Stimulated activated CD8-positive, alpha-beta memory T cell treated with anti-CD3 and anti-CD28 coated beads, Interleukin-7, amount 100 ng/mL, for 24 hours (primary cell): ENCODE results near the gene SLC37A2.

Experiments used
- DNase-seq: peaks from one replicate; pipeline ENCODE4 v3.0.0-alpha.2; 2020; ENCODE audit warnings: low read depth

The SLC37A2 gene

DNA sequence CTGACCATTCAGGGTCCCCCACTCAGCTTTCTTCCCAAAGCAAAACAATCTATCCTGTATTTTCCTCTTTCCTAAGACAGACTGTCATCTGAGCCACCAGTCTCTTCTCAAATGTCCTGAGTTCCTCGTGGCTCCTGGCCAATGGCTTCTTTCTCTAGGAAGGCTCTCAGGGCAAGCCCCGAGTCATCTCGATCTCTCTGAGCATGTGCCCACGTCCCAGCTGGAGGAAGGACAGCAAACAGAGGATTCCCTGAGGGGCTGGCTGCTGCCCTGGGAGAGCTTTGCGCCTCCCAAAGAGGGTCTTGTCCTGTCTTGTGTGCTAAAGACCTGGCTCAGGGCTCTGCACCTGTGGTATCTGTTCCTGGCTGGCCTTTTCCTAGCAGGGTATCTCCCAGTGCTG, 8.3 kb downstream of the SLC37A2 start:
- no peak for DNase-seq

DNA sequence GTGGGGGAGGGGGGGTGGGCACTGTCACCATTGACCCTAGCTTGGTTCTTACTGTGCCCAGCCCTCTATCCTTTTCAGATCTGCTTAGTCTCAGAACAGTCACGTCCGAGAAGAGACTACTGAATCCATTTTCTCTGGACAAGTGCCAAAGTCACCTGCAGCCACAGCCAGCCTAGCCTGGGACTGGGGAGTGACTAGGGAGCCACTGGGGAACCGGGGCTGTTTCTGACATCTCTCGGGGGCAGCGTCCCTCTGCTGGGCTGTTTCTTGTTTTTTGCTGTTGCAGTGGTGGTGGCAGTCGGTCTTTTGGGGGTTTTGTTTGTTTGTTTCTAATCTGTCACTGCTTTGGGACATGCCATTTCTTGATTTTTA, 8.7 kb downstream of the SLC37A2 start:
- DNase-seq, result no peak

DNA sequence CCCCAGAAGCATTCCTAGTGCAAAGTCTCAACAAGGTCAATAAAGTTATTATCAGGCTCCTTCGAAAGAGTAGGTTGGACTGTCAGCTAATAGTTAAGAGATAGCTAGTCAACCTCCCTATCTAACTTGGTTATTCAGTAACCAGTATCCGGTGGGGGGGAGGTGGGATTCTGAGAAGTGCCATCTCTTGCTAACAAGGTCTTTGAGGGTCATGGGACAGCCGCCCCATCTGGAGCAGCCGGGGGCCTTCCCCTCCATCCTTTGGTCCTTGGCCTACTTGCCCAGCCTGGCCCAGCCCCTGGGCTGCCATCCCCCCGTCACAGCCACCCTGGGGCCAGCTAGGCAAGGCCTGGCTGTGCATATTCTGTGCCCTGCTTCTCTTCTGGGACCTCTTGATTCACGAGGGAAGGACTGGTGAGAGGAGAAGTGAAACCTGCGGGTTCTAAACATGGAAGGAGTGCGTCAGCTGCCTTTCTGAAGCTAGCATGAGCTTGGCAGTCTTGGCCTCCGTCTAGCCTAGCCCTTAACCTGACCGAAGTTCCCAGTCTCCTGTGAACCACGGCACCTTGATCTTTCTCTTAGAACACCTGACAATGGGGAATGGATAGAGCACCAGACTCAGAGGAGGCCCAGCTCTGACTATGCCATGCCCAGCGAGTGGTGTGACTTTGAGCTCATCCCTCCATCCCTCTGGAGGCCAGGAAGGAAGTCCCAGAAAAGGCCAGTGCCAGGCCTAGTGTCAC, 9.3 kb downstream of the SLC37A2 start:
- no peak for DNase-seq

DNA sequence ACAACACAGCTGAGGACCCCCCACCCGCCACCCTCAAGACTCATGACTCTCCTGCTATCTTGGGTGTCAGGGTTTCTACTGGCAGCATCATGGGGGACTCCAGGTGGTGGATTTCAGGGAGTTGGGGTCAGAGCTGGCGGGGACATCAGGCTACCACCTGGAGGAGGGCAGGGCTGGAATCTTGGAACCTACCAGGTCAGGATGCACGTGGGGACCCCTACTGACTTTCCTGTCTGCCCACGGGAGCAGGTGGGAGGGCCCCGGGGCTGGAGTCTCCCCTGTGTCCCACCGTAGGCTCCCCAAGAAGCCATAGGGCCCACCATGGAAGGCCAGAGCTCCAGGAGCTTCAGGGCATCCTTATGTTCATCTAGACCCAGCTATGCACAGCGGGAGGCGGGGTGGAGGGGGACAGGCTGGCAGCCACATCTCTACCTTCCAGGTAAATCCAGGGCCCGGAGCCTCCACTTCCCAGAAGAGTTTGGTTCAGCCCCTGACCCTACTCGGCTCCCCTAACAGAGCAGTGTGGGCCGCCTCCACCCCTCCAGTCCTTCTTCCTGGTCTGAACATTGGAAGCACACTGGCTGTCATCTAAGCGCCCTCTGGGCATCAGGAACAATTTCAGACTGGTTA, 10.0 kb downstream of the SLC37A2 start:
- DNase-seq, result no peak

DNA sequence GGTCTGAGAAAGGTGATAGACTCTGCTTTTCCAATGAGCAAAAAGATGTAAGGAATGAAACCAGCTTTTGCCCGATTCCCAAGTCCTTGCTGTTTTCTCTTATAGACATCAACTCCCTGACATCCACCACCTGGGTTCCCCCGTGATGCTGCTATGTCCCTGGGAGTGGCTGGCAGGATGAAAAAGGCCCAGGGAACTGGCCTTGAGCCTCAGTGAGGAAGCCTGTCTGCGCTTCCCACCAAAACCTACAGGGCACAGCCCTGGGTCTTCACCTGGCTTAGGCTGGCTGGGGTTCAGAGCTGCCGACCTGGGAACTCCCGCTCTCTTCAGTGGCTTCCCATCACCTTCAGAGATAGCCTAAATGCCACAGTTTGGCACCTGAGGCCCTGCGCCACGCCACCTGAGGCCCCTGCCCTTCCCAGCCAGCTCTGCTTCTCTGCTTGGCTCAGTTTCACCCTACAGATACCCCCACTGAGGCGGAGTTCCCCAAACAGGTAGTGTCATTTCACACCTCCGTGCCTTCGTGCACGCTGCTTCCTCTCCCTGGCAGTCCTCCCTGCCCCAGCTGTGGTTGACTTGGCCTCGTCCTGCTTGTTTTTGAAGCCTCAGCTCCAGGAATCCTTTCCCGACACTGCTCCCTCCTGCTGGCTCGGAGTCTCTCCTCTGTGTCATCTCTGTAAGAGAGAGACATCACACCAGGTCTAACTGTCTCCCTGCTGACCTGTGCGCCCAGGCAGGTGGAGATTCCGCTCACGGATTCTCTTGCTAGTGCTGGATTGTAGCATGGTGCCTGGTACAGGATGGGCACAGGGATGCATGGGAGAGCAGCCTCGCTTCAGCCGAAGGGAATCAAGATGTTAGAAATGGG, 10.7 kb downstream of the SLC37A2 start:
- DNase-seq, result no peak

DNA sequence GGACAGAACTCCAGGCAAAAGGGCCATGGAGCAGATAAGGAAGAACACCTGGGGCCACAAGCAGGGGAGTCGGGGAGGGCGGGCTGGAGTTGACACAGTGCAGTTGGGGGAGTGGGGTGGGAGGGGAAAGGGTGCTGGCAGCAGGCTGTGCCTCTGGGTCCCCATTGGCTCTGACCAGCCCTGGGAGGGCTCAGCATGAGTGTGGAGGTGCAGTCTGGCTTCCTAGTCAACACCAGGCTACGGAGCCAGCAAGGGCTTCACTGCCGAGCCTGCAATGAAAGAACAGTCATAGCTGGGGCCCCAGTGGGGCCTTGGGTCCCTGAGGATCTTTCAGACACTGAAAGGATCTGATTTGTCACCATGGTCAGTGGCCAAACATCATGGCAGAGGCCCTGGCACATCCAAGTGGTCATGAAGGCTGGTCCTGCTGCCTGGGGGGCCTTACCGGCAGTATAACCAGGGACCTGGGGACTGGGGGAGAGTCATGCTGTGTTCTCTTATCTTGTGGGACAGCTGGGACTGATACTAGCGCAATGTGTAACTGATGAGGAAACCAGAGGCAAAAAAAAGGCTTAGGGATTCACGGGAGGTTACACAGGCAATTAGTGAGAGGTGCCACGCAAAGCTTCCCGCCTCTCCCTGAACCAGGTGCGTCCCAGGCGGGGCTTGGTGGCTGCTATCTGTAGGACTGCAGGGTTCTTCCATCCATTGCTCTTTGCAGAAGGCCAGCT, 11.6 kb downstream of the SLC37A2 start:
- no peak for DNase-seq

DNA sequence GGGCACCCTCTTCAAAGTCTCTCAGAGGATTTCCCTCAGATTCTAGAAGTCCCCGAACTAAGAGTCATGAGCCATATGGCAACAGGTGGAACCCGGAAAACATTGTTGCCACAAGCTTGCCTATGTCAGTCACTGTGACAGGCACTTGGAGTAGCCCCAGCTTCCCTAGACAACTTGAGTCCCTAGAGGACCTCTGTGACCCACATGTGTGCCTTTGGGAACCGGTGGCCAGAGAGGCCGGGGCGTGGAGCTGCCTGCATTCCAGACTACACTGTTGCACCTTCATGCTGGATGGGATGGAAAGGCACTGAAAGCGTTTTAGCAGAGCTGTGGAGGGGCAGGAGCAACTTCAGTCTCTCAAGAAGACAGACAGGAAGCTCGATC, 12.1 kb downstream of the SLC37A2 start:
- no peak for DNase-seq

DNA sequence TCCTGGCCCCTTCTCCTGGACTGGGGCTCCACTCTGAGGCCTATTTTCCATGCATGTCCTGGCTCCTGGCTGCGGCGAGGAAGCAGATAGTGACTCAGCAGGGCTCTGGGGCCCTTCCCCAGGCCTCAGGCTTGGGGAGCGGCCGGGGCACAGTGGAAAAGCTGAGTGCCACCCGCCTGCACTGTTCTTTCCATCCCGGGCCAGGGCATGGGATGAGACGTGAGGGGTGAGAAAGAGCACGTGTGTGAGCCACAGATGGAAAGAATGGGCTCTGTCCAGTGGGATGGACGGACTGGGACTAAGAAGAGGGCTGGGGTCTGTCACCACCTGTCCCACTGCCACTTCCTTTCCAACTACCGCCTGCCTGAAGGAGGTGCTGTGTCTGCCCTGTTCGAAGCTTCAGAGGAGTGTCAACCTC, 12.8 kb downstream of the SLC37A2 start:
- no peak for DNase-seq

DNA sequence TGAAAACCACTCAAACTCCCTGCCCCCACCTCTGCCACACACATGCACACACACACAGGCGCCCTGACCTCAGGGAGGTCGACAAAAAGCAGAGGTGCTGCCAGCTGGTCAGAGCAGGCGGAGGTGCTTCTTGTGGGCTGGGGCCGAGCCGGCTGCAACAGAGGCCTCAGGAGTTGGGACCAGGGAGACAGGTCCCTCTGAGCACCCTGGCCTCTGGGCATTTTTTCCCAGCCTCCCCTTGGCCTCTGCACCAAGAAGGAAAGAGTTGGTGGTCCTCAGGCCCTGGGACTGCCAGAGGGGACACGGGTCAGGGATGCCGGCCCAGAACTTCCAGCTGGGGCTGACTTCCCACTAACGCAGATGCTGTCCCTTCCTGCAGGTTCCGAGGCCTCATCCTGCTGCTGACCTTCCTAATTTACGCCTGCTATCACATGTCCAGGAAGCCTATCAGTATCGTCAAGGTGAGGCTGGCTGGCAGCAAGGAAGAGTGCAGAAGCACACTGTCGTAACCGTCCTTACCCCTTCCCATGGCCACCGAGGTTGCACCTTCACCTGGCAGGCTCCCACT, 13.4 kb downstream of the SLC37A2 start:
- no peak for DNase-seq

DNA sequence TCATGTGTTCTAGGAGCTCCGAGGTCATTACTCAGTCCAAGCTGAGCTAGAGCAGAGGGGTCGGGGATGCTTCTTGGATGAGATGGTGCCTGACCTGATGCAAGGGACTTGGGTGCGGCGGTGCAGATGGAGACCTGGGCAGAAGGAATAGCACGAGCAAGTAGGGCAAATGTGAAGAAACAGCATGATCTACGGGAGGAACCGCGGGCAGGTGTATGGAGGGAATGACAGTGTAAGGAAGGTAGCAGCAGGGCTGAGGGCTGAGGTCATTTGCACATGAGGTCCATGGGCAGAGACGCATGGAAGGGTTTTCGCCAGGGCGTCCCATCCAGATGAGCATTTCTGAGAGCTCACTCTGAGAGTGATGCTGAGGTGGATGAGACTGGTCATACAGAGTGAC, 14.9 kb downstream of the SLC37A2 start:
- no peak for DNase-seq

DNA sequence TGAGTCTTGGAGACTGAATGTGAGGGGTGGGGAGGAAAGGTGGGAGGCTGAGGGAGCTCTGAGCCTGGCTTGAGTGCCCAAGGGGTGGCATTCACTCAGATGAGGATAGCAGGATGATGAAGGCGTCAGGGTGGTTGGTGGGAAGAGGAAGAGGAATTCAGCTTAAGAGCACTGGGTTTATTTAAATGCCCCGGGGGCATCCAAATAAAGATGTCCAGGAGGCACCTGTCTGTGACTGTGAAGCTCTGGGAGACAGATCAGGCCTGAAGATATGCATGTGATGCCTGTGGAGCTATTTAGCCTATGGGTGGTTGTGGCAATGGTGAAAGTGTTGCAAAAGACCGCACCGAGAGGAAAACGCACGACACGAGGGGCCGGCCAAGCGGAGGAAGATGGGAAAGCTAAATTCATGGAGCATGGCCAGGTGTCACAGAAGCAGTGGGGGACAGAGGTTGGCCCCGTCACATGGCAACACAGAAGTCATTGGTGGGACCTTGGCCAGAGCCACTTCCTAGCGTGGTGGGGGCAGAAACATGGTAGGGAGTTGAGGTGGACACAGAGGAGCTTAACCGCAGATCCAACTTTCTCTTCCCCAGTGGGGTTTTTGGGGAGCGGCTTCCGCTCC, 15.5 kb downstream of the SLC37A2 start:
- DNase-seq, result no peak

DNA sequence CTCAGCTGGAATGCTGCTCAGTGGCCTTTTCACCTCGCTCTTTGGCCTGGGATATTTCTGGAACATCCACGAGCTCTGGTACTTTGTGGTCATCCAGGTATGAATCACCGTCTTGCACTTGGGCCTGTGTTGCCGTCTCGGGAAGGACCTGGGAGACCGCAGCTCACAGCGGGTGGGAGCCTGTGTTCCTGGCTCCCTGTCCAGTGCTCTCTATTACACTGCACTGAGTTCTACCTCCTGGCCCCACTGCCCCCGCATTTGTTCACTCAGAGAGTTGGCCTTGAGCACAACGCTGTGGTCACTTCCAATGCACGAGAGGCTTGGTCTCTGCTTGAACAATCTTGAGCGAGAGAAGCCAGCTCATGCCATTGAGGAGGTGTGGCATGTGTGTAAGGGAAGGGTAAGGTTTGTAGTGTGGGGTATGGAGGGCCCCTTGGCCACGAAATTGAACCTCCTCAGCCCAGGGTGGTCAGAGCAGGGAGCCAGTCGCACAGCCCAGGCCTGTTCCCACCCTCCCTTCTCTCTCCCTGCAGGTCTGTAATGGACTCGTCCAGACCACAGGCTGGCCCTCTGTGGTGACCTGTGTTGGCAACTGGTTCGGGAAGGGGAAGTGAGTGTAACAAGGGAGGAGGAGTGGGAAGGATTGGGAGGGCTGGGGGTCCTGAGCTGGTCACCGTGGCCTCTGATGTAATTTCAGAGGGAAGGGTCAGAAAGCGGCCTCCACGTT, 16.2 kb downstream of the SLC37A2 start:
- no peak for DNase-seq

DNA sequence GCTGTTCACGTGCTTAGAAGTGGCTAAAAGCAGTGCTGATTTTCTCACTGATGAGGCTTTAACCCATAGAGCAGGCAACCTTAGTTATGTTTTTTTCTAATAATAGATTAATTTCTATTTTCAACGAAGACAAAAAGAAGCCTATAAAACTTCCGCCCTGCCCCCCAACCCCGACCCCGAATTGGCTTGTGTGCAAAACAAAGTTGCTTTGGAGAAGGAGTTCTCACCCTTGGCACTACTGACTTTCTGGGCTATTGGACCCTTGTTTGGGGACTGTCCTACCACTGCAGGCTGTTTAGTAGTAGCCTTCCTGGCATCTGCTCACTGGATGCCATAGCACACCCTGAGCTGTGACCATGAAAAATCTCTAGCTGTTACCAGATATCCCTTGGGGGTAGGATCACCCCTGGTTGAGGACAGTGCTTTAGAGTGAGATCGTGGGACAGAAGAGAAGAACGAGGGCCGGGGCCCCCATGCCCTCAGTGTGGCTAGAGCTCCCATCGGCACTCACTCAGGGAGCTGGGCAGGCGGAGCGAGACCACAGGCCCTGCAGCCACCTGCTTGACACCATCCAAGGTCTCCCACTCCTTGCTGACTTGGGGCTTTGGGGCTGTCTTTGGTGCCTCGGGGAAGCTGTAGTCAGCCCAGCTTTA, 16.9 kb downstream of the SLC37A2 start:
- DNase-seq, result no peak

DNA sequence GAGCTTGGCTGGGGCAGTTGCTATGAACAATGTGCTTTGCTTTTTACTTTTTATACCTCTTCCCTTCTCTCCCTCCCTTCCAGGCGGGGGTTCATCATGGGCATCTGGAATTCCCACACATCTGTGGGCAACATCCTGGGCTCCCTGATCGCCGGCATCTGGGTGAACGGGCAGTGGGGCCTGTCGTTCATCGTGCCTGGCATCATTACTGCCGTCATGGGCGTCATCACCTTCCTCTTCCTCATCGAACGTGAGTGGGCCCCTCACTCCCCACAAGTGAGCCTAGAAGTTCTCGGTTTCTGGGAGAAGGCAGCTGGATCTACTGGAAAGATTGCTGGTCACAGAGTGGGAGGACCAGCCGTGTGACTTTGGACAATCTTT, 17.4 kb downstream of the SLC37A2 start:
- DNase-seq, result no peak

DNA sequence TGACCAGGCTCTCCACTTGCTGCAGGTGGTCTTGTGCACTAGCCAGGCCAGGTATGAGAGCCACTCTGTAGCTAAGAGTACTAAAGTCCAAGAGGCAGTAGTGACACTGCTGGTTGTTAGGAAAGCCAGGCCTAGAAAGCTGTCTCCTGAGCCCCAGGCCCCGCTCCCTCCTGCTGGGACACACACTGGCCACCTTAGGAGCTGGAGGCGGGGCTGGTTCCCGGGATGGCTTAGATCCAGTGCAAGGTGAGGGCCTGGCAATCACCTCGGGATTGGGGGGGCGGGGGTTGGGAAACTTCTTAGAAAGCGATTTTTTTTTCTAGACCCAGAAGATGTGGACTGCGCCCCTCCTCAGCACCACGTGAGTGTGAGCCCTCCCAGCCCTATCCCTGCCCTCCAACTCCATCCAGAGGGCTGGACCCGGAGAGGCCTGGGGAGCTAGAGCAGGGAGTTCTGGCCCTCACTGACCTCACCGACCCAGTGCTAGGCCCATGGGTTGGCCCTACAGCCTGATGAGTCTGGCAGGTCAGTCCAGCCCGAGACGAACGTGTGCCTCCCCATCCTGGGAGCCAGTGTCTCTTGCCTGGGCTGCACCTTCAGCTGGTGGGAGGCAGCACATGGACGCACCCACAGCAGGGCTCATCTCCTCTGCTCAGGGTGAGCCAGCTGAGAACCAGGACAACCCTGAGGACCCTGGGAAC, 18.1 kb downstream of the SLC37A2 start:
- DNase-seq, result no peak

DNA sequence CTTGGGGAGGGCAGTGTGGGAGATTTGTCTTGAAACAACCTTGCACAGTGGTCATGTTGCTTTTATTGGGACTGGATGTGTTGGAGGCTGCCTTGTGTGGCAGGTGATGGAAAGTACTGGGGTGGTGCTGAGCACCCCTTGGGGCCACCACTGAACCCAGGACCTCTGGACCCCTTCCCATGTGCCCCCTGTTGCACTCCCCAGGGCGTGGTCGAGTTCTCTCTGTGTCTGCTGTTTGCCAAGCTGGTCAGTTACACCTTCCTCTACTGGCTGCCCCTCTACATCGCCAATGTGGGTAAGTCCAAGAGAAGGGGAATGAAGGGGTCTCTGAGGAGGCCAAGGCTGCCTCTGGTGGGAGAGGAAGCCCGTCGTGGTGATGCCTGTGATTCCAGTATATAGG, 18.9 kb downstream of the SLC37A2 start:
- DNase-seq, result no peak

DNA sequence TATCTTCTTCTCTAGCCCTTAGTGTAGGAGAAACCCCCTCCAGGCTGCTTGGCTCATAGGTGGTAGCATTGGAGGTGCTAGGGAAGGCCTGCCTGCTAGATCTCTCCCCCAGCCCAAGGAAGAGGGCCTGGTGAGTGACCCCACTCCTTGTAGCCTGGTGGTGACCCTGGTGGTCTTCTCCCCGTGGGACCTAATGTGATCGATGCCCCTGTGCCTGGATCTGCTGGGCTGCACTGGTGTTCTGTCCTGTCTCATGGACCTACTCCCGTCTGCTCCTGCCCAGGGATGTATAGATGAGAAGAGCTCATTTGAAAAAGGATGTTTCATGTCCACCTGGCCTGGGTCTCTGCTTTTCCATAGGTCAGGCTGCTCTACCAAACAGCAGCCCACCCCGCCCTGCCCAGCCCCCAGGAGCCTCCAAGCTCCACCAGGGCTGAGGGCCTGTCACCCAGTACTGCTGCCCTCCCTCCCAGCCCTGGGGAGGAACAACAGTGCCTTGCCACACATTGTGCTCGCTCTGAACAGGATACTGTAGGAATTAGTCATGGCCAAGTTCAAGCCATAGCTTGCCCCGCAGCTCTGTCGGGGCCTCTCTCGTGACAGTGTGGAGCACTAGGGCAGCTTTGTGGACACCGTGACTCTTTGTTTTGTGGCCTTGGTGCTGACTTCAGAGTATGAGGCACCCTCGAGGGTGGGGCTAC, 19.7 kb downstream of the SLC37A2 start:
- no peak for DNase-seq

DNA sequence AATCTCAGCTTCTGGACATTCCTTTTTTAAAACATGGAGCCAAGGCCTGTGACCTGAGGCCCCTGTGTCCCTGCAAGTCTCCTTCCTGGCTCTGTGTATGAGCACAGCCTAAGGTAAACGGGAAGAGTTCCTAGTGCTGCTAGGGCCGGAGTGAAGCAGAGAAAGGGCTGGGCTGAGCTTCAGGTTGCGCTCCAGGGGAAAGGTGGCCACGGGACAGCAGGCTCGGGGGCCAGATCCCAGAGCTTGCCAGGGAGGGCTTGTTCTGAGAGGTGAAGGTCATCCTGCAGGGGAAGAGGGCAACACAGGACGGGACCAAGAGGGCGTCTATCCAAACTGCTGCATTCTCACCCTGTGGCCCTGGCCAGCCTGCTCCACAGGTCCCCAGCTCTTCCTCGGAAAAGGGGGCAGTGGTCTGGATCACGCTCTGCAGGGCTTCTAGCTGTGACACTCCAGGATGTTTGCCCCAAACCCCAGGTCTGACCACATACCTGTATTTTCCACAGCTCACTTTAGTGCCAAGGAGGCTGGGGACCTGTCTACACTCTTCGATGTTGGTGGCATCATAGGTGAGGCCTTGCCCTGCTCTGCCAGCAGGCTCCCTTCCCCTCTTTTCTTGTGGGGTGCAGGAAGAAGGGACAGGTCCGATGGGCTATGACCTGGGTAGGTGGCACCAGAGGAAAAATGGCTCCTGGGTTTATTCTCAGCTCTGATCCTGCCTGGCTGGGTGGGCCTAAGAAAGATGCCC, 20.4 kb downstream of the SLC37A2 start:
- no peak for DNase-seq

DNA sequence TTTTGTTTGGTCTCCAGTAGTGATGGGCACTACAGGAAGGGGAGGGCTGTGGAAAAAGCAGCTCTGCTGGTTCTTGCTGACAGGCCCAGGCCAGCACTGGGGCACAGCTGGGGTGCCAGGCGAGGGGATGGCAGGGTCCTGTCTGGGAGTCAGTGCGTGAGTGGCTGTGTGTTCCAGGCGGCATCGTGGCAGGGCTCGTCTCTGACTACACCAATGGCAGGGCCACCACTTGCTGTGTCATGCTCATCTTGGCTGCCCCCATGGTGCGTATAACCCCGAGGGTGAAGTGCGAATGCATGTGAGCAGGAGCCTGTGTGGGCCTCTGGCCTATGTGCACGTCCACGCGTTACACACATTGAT, 20.9 kb downstream of the SLC37A2 start:
- DNase-seq, result no peak
